ENCODE data around the gene AKR1C1.
"Not testable (repeated sequence)": the region's sequence is repeated elsewhere in the genome, so short reads cannot be mapped to it uniquely, and the experiment has no call there.

DNA sequence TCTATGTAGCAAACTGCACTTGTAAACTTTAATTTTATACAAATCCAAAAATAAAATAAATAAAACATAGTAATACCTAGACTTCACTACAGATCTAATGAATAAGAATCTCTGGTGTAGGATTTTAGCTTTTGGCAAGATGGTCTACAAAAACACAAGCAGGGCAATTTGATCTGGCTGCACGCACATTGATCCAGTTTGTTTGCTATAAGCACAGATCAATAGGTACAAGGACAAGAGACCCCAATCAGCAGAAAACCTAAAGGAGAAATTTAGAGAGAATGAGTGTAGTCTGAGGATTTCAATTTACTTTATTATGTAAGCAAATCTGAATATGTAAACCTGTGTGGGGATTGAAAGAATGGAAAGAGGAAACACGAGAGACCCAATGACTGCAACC lies 48.2 kb downstream of the AKR1C1 start:
- not testable (repeated sequence) for TF ChIP-seq SP1 (IDR thresholded peaks at IDR 0.05); BHLHE40 (IDR thresholded peaks at IDR 0.05; ENCODE audit: borderline replicate concordance); FOXA1 (IDR thresholded peaks at IDR 0.05); FOXM1 (IDR thresholded peaks at IDR 0.05; ENCODE audit: borderline replicate concordance); CTBP1 (IDR thresholded peaks at IDR 0.05; ENCODE audit: borderline replicate concordance); SUZ12 (IDR thresholded peaks at IDR 0.05); FOXK2 (IDR thresholded peaks at IDR 0.05)

Data from HEK293T (cell line).